Measurements from ENCODE around the gene BTG1.

Gene BTG1

DNA sequence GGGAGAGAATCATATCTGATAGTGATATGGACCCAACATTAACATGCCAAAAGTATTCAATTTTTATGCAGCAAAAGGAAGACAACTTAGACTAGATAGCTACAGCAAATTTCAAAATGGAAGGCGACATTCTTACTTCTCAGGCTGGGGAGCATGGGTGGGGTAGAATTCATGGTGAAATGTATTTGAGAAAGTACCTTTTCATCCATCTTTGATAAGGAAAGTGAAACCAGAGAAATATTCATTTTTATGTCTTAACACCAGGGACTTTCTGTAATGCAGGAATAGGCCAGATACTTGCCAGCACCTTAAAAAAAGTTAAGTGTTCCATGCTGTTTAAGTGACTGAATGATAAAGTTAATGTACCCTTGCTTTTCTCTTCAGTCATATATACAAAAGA, 13.4 kb downstream of the BTG1 start:
- H3F3A ChIP-seq (ENCODE audit: insufficient read depth, low read length): peaks cover 10% of the 10 kb centered on the region
- peak; percentile 60 for DNase-seq
- no peaks in the 10 kb centered on the region for H3K9me3 ChIP-seq (replicated peaks; ENCODE audit: insufficient read depth, low read length)
- no peak for TF ChIP-seq EZH2phosphoT487 (IDR thresholded peaks at IDR 0.05; ENCODE audit: low read length)
- TF ChIP-seq EZH2 (optimal IDR thresholded peaks at IDR 0.05; ENCODE audit: low read depth, low read length): no peak
- TF ChIP-seq, protein P1, sequence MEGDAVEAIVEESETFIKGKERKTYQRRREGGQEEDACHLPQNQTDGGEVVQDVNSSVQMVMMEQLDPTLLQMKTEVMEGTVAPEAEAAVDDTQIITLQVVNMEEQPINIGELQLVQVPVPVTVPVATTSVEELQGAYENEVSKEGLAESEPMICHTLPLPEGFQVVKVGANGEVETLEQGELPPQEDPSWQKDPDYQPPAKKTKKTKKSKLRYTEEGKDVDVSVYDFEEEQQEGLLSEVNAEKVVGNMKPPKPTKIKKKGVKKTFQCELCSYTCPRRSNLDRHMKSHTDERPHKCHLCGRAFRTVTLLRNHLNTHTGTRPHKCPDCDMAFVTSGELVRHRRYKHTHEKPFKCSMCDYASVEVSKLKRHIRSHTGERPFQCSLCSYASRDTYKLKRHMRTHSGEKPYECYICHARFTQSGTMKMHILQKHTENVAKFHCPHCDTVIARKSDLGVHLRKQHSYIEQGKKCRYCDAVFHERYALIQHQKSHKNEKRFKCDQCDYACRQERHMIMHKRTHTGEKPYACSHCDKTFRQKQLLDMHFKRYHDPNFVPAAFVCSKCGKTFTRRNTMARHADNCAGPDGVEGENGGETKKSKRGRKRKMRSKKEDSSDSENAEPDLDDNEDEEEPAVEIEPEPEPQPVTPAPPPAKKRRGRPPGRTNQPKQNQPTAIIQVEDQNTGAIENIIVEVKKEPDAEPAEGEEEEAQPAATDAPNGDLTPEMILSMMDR (IDR thresholded peaks at IDR 0.05; ENCODE audit: low read length): no peak
- H3K27me3 ChIP-seq (replicated peaks; ENCODE audit: insufficient read depth, low read length): no peaks in the 10 kb centered on the region
- H3K4me1 ChIP-seq (ENCODE audit: low read length): peaks cover 37% of the 10 kb centered on the region
- no peak overlapping the region for H3K4me3 ChIP-seq (ENCODE audit: low read length)
- peak overlapping the region; percentile 34; the same call in 1 of the 2 replicates for H3K4me2 ChIP-seq (ENCODE audit: low read depth, low read length)
- H3K9me2 ChIP-seq (replicated peaks; ENCODE audit: insufficient read depth, low read length): no peaks in the 10 kb centered on the region
- H4K20me1 ChIP-seq (ENCODE audit: insufficient read depth, low read length): peaks cover 23% of the 10 kb centered on the region
- H2AFZ ChIP-seq (ENCODE audit: low read length): no peak overlapping the region
- no peak overlapping the region for H3K9ac ChIP-seq (ENCODE audit: low read length)
- no peaks in the 10 kb centered on the region; the same call in 1 of the 2 replicates for H3K36me3 ChIP-seq (replicated peaks; ENCODE audit: insufficient read depth, low read length)
- H3K79me2 ChIP-seq (ENCODE audit: low read length): peaks cover 98% of the 10 kb centered on the region
- H3K27ac ChIP-seq (ENCODE audit: low read length): no peak overlapping the region

DNA sequence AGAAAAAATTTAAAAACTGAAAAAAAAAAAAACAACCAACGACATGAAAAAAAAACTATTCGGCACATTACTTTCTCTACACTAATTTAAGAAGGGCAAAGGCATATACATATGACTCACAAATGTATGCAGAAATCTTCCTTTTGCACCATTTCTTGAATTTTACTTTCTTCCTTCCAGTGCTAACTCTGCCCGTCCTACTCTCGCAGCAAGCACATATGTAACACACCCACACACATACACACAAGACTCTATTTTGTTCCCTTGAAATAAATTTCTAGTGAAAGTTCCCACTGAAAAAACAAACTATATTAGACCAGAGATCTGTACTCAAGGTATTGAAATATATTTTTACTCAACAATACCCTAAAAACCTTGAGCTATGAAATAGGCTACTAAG, 14.6 kb downstream of the BTG1 start:
- Histone ChIP-seq H2AFZ (ENCODE audit: low read length) (no peak overlapping the region), H4K20me1 (ENCODE audit: insufficient read depth, low read length) (peaks cover 19% of the 10 kb centered on the region), H3K4me3 (ENCODE audit: low read length) (no peak overlapping the region), H3K9me2 (replicated peaks; ENCODE audit: insufficient read depth, low read length) (no peaks in the 10 kb centered on the region), H3K36me3 (replicated peaks; ENCODE audit: insufficient read depth, low read length) (no peaks in the 10 kb centered on the region; the same call in 1 of the 2 replicates), H3K27ac (ENCODE audit: low read length) (no peak overlapping the region), H3K9me3 (replicated peaks; ENCODE audit: insufficient read depth, low read length) (no peaks in the 10 kb centered on the region), H3K79me2 (ENCODE audit: low read length) (peaks cover 94% of the 10 kb centered on the region), H3K27me3 (replicated peaks; ENCODE audit: insufficient read depth, low read length) (no peaks in the 10 kb centered on the region), H3K9ac (ENCODE audit: low read length) (no peak overlapping the region), H3K4me1 (ENCODE audit: low read length) (peaks cover 33% of the 10 kb centered on the region), H3F3A (ENCODE audit: insufficient read depth, low read length) (peaks cover 10% of the 10 kb centered on the region), H3K4me2 (ENCODE audit: low read depth, low read length) (no peak overlapping the region)
- TF ChIP-seq EZH2 (optimal IDR thresholded peaks at IDR 0.05; ENCODE audit: low read depth, low read length): no peak
- TF ChIP-seq, protein P1 (IDR thresholded peaks at IDR 0.05; ENCODE audit: low read length): no peak
- TF ChIP-seq EZH2phosphoT487 (IDR thresholded peaks at IDR 0.05; ENCODE audit: low read length): no peak
- peak; percentile 4 for DNase-seq

DNA sequence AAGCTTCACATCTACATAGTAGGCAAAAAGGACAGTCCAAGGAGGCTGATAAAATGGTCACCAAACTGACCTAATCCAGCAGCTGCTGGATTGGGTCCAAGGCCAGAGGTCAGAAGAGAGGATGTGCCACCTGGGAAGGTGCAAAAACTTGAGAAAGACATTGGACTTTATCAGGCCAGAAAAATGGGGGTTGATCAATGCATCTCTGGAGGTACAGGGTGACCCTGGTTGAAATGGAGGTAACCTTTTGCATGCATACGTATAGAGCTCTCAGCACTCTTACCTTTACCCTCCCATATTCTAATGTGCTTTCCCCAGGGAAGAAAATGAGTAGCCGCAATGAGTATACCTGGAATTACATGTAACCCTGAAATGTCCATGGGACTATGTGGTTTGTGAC, 16.0 kb downstream of the BTG1 start:
- Histone ChIP-seq H3K4me3 (ENCODE audit: low read length) (no peak overlapping the region), H3K36me3 (replicated peaks; ENCODE audit: insufficient read depth, low read length) (no peaks in the 10 kb centered on the region; the same call in 1 of the 2 replicates), H3K4me2 (ENCODE audit: low read depth, low read length) (no peak overlapping the region), H3K27me3 (replicated peaks; ENCODE audit: insufficient read depth, low read length) (no peaks in the 10 kb centered on the region), H3K27ac (ENCODE audit: low read length) (no peak overlapping the region), H3K9ac (ENCODE audit: low read length) (no peak overlapping the region), H3K9me2 (replicated peaks; ENCODE audit: insufficient read depth, low read length) (no peaks in the 10 kb centered on the region), H3K4me1 (ENCODE audit: low read length) (peaks cover 27% of the 10 kb centered on the region), H3K9me3 (replicated peaks; ENCODE audit: insufficient read depth, low read length) (no peaks in the 10 kb centered on the region), H3K79me2 (ENCODE audit: low read length) (peaks cover 94% of the 10 kb centered on the region), H4K20me1 (ENCODE audit: insufficient read depth, low read length) (peaks cover 16% of the 10 kb centered on the region), H2AFZ (ENCODE audit: low read length) (no peak overlapping the region), H3F3A (ENCODE audit: insufficient read depth, low read length) (peaks cover 10% of the 10 kb centered on the region)
- DNase-seq: no peak
- TF ChIP-seq EZH2 (optimal IDR thresholded peaks at IDR 0.05; ENCODE audit: low read depth, low read length) (no peak), EZH2phosphoT487 (IDR thresholded peaks at IDR 0.05; ENCODE audit: low read length) (no peak)
- TF ChIP-seq, protein P1 (IDR thresholded peaks at IDR 0.05; ENCODE audit: low read length): no peak
